Measurements from ENCODE around the gene RCAN1.

GRCh38 chr21:34530261-34530660, 84.7 kb downstream of the RCAN1 start:
- TF ChIP-seq CTCF (IDR thresholded peaks at IDR 0.05; ENCODE audit: insufficient read depth, low read depth, low read length) (no peak), EZH2 (IDR thresholded peaks at IDR 0.05; ENCODE audit: insufficient read depth, low read length) (no peak)
